SU-DHL-6 (cell line): ENCODE measurements around the gene POU1F1.

Experiments
- EZH2phosphoT487 ChIP-seq: fragments of 200-600 bp; sonication (generic), shearing (Covaris generic); conservative IDR thresholded peaks from 2 replicates; pipeline ENCODE4 v1.6.1; 2018; ENCODE audit warnings: mild to moderate bottlenecking, antibody characterized with exemption, low read length, moderate library complexity, mixed read lengths
- TF ChIP-seq, protein P1 (sequence below): fragments of 200-600 bp; sonication (generic); IDR thresholded peaks from one replicate; pipeline ENCODE4 v1.5.1; 2017; ENCODE audit warnings: antibody characterized with exemption, mild to moderate bottlenecking, low read length, moderate library complexity; ENCODE audit not compliant: insufficient read depth, poor library complexity, severe bottlenecking

DNA sequence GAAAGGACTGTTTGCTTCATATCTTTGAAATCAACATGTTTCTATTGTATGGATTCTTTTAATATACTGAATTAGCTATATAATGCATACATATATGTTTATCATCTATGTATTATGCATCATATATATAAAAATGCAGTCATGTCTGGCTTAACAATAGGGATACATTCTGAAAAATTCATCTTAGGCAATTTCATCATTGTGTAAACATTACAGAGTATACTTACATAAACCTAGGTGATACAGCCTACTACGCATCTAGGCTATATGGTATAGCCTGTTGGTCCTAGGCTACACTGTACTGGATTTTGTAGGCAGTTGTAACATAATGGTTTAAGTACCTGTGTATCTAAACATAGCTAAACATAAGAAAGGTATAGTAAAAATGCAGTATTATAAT lies 27.6 kb downstream of the POU1F1 start:
- TF ChIP-seq, protein P1, sequence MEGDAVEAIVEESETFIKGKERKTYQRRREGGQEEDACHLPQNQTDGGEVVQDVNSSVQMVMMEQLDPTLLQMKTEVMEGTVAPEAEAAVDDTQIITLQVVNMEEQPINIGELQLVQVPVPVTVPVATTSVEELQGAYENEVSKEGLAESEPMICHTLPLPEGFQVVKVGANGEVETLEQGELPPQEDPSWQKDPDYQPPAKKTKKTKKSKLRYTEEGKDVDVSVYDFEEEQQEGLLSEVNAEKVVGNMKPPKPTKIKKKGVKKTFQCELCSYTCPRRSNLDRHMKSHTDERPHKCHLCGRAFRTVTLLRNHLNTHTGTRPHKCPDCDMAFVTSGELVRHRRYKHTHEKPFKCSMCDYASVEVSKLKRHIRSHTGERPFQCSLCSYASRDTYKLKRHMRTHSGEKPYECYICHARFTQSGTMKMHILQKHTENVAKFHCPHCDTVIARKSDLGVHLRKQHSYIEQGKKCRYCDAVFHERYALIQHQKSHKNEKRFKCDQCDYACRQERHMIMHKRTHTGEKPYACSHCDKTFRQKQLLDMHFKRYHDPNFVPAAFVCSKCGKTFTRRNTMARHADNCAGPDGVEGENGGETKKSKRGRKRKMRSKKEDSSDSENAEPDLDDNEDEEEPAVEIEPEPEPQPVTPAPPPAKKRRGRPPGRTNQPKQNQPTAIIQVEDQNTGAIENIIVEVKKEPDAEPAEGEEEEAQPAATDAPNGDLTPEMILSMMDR: no peak
- no peak for TF ChIP-seq EZH2phosphoT487
